EL (cell line): ENCODE data around the gene JAKMIP1.
A peak's percentile ranks its signal among the peaks of the same experiment; 100 is the strongest.
"Not testable (repeated sequence)": the region's sequence is repeated elsewhere in the genome, so short reads cannot be mapped to it uniquely, and the experiment has no call there.

Experiments
- DNase-seq: peaks from one replicate; pipeline ENCODE4 v3.0.0-alpha.2; 2016

JAKMIP1 gene

DNA sequence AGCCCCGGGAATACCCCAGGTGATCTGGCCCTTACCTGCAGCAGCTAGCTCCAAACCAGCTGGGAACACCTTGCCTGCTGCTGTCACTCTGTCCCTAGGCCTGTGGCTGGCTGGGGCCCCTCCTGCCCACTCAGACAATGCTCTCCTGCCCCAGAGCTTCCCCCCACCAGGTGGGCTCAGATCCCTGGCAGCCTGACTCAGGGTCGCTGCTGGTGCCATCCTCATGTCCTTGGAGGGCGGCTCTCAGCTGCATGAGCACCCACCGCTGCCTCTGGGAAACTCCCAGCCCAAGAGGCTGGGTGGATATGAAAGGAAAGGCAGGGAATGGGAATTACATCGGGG lies 197.9 kb downstream of the JAKMIP1 start:
- no peak for DNase-seq

DNA sequence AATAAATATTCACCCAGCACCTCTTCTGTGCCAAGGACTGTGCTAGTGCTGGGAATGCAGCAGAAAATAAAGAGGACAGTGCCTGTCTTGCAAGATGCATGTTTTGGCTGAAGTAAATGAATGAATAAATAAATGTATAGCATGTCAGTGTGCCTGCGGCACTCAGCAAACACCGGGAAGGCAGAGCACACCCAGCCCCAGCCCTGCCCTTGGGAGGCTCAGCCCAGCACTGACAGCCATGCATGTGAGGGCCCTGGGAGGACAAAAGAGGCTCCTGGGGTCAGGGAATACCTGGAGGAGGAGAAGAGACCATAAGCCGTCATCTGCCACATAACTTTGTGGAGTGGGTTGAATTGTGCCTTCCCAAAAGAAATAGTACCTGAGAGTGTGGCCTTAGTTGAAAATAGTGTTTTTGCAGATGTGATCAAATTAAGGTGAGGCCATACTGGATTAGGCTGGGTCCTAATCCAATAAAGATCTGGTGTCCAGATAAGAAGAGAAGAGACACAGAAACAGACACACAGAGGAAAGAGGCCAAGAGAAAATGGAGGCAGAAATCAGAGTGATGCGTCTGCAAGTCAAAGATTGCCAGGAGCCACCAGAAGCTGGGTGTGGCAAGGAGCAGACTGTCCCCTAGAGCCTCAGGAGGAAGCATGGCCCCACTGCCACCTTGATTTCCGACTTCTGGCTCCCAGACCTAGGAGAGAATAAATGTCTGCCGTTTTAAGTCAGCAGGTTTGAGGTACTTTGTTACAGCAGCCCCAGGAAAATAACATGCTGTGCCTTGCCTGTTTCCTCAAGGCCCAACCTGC lies 198.5 kb downstream of the JAKMIP1 start:
- no peak for DNase-seq

DNA sequence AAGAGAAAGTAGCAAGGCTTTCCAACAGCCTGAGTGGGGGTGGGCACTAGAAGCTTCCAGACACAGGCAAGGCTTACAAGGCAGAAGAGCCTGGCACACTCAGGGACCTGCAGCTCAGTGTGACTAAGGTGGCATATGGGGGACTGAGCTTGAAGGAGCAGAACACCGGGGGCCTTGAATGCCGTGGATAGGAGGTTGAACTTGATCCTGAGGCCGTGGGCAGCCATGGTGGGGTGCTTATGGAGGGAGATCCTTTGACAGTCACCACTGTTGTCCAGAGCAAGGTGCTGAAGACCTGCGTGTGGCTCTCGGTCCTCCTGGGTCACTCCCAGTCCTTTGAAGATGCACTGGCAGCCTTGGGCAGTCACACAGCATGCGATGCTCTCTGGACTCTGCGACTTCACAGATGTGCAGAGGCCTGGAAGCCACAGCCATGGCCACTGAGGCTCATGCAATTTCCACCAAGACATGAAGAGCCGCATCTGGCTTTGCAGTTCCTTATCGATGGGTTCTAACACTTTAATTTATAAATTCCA lies 200.5 kb downstream of the JAKMIP1 start:
- no peak for DNase-seq

DNA sequence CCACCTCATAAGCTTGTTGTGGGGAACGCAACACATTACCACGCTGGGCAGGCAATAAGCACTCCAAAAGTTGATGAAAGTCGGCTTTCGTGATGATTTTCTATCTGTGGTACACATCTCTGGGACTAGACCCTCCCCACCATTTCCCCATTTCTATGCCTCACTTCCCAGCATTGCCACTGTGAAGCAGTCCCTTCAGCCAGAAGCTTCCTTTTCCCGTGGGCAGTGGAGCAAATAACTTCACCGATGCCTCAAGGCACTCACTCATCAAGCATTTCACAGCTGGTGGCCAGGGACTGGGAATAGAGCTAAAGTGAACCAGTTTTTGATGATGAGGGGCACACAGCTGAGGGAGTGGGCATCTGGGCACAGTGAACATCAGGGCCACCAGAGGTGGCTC lies 201.0 kb downstream of the JAKMIP1 start:
- no peak for DNase-seq

DNA sequence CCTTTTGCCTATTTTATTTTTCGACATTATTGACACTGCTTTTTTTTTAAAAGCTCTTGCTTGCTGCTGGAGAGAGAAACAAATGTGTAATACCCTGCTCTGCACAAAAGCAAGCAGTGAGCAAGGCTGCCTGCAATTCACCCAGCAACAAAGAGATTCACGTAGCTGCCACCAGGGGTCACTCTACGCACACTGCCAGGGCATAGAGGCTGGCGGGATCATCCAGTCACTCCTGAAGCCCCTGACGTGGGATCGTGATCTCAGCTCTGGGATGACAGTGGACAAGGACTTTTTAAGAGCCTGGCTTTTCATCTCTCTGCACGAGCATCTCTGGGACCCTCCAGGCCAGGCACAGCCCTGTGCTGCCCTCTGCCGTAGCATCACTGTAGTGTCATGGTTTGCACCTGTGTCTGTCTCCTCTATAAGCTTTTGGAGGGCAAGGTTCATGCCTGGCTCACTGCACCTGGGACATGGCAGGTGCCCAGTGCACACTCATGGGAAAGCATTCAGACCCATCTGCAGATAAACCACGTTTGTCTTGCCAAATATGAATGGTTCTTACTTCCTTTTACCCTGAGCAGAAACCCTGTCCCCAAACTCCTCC lies 201.9 kb downstream of the JAKMIP1 start:
- DNase-seq, result peak; percentile 57

GRCh38 chr4:5996641-5997040 lies 203.7 kb downstream of the JAKMIP1 start:
- no peak for DNase-seq

DNA sequence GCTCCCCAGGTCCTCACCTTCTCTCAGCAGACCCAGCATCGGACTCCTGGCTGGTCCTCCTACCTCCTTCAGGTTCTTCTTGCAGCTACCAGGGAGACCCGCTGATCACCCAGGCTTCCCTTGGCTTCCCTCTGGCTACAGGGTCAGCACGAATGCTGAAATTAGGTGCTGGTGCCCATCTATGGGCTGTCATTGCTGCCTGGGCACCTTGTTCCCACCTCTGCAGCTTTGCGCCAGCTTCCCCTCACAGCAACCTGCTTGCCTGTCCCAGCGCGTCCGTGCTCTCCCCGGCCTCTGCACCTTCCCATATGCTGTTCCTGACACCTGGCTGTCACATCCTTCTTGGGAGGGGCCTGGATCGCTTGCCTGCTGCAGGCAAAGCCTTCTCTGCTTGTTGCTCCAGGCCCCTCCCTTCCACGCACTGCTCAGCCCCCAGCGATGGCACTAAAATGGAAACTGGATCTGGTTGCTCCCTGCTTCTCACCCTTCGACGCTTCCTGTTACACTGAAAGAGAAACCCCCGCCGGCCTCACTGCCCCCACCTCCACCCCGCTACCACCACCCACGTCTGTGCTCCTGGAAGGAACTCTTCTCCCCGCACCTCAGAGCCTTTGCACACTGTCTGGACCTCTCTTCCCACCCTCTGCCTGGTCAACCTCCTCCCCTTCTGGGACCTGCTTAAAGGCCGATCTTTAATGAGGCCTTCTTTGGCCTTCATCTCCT lies 204.3 kb downstream of the JAKMIP1 start:
- no peak for DNase-seq

DNA sequence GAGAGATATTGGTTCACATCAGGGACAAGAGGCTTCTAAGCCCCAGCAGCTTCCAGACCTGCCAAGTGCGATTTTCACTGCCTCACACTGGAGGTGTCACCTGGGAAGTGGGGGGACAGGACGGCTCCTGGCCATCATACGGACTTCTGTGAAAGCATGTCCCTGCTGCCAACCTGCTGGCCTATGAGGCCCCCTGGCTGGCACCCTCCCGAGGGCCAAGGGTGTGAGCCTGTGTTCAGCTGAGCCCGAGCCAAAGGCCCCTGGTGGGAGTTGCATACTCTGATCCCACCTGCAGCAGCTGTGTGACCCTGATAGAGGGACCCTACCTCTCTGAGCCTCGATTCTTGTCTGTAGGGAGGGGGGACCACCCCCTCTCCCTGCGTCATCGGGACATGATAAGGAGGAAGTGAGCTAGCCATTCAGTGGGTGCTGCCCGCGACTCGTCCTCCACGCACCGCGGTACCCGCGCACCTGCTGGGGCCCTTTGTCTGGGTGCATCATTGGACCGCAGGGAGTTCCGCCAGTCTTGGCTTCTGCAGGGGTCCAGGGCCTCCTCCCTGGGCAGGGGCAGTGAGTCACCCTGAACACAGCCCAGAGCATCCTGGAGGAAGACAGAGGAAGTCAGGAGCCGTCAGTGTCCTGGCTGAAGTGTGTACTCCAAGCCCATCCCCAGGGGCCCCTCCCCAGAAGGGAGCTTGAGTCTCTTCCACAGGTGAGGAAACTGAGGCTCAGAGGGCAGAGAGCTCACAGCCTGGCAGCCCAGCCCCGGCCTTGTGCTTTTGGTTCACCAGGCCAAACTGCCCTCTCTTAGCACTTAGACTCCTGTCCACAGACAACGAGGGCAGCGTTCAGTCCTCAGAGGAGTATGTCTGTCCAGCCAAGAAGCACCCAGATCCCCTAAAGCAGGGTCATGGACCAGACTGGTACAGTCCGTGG lies 206.2 kb downstream of the JAKMIP1 start:
- DNase-seq, result no peak

- DNase-seq, result not testable (repeated sequence)
Measured at GRCh38 chr4:5993346-5993745, 207.0 kb downstream of the JAKMIP1 start.

- no peak for DNase-seq
Measured at GRCh38 chr4:5992828-5993321, 207.5 kb downstream of the JAKMIP1 start.

- no peak for DNase-seq
Measured at GRCh38 chr4:5992171-5992827, 208.1 kb downstream of the JAKMIP1 start.

DNA sequence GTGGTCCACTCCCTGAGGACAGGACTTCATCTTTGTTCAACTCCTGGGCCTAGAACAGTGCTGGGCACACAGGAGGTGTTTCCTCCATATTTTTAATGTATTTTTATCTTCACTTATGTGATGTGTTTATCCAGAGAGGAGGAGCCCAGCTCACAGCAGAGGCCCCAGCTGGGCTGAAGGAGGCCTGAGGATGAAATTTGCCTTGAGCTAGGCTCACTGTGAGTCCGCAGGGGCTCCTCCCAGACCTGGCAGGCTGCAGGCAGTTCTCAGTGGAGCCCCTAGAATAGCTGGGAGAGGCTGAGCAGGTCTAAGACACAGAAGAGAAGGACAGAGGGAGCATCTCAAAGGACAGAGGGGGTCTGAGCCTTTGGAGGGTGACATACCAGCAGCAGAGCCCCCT lies 208.9 kb downstream of the JAKMIP1 start:
- DNase-seq, result no peak

DNA sequence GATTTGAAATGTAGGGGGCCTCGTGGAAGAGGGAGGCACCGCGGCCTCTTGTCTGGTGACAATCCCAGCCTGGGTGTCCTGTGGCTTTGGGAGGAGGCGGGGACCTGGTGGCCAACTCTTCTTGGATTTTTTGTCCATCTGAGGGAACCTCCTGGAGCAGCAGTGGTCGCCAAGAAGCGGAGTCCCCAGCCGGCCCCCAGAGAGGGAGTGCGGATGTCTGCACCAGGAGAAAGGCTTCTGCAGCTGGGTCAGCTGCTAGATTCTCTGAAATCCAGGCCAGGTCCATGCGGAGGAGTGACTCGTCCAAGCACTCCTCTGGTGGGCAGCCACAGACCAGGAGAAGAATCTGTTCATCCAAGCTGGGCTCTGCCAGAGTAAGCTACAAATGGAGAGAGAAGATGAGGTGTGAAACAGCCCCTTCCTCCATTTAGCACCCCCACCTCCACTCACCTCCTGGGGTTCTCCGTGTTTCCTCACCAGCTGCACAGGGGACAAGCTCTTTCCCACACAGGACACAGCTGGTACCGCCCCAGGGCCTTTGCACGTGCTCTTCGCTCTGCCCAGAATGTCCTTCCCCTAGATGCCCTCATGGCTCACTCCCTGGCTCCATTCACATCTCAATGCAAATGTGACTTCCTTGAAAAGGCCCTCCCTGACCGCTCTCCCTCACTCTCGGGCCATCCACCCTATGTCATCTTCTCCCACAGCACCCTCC lies 209.7 kb downstream of the JAKMIP1 start:
- DNase-seq, result no peak

DNA sequence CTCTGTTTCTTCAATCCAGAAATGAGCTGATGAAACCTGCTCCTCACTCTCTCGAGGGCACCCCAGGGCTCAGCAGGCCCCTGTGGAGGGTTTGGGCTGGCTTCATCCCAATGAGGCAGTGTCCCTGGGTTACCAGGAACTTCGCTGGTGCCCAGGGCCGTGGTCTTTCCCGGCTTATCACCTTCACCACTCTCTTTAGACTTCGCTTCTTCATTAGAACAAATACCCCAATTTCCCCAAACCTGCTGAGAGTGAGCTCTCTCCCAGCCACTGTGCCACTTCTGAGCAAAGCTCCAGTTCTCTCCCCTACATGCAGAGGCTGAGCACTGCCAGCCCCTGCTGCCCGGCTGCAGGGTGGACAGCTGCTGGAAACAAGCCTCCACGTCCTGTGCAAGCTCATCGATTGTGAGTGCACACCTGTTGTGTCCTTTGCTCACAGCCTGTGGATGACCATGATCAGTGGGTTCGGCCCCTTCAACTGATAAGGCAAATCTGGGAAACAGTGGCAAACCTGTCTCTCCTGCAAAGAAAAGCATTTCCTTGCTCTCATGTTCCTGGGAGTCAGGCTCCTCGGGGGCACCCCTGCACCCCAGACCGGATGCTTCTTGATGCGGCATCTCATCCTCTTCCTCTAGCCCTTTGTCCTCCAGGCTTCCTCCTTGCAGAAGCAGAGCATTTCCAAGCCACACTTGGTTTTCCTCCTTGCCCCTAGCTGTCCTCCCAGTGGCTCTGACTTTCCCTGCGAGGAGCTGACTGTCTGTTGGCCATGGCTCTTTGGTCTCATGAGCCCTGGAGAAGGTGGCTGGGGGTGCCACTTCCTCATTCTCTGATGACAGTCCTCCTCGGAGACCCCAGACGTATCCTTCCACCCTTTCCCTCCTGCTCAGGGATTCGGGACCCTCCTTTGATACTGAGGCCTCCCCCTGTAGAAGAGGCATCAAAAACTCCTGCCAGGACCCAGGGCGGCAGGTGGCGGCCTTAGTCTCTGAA lies 210.8 kb downstream of the JAKMIP1 start:
- no peak for DNase-seq

- no peak for DNase-seq
Measured at GRCh38 chr4:5988086-5988845, 212.1 kb downstream of the JAKMIP1 start.

DNA sequence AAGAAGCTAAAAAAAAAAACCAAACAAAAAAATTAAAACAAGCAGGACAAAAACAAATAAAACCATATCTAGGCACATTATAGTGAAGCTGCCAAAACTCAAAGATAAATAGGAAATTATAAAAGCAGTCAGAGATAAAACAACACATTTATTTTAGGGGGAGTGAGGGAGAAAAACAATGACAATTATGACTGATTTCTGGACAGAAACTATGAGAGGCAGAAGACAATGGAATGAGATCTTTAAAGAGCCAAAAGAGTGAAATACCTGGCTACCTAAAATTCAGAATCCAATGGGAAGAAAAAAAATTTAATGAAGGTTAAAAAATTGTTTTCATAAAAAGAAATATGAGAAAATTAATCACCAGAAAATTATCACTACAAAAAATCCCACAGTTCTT lies 215.5 kb downstream of the JAKMIP1 start:
- DNase-seq, result no peak

DNA sequence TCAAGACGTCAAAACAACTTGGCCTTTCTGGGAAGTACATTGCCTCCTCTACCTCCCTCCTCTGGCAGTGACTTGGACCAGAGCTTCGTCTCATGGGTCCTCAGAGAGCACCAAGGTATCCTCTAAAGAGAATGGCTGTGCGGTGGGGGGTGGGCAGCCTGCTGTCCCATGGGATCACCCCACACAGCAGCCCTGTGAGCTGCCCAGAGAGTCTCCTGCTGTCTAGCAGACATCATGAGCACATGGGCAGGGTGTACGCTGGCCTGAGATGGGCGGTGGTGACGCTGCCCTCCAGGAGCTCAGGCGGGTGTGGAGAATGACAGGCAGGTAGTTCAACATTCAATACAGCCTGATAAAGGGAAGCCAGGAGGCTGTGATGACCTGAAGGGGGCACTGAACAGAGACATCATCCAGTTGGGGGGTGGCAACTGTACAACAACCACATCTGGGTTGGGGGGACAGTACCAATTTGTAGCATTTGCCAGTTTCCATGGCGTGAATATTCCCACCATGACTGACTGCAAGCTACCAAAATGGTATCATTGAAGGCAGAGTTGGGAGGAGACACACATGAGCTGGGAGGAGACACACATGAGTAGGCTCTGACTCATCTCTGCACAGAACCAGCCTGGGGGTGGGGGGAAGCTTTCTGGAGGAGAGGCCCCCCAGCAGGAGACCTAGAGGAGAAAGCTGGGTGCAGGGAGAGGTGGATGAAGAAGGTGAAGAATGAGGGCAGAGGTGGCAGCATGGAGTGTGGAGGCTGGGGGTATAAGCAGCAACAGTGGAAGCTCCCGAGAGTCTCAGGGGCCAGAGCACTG lies 218.0 kb downstream of the JAKMIP1 start:
- DNase-seq, result no peak

- DNase-seq, result no peak
Measured at GRCh38 chr4:5980436-5981155, 219.8 kb downstream of the JAKMIP1 start.
